HG03565 (cell line): ENCODE measurements around the gene ENDOU.
"Not testable (repeated sequence)": the region's sequence is repeated elsewhere in the genome, so short reads cannot be mapped to it uniquely, and the experiment has no call there.

ENCODE experiments used
- ATAC-seq: cut with Tn5 transposase; IDR thresholded peaks from one replicate; pipeline ENCODE4 v1.9.1; 2021; ENCODE audit warnings: mild to moderate bottlenecking, moderate library complexity; ENCODE audit not compliant: unreplicated experiment

The ENDOU gene

GRCh38 chr12:47700263-47700662, 25.0 kb downstream of the ENDOU start:
- ATAC-seq, result no peak

- ATAC-seq, result no peak
Observed at GRCh38 chr12:47698631-47699030, 26.7 kb downstream of the ENDOU start.

GRCh38 chr12:47698055-47698454, 27.2 kb downstream of the ENDOU start:
- ATAC-seq, result no peak

GRCh38 chr12:47689215-47689614, 36.1 kb downstream of the ENDOU start:
- ATAC-seq, result no peak

- no peak for ATAC-seq
Observed at GRCh38 chr12:47687636-47688035, 37.7 kb downstream of the ENDOU start.

GRCh38 chr12:47686645-47687240, 38.5 kb downstream of the ENDOU start:
- no peak for ATAC-seq

GRCh38 chr12:47679785-47680184, 45.5 kb downstream of the ENDOU start:
- ATAC-seq, result no peak

- ATAC-seq, result no peak
Observed at GRCh38 chr12:47672068-47672467, 53.2 kb downstream of the ENDOU start.

GRCh38 chr12:47667935-47668334, 57.4 kb downstream of the ENDOU start:
- ATAC-seq, result not testable (repeated sequence)
